ENCODE data around the gene CATSPERZ. TPM values are rescaled to one million over a fixed set of nuclear protein-coding genes. Genes with fewer than 3 reads are reported as not detected.

Gene CATSPERZ
- total and polyA plus RNA-seq, 7 experiments from 2014 or later: 0.60 TPM; not detected in 6

DNA sequence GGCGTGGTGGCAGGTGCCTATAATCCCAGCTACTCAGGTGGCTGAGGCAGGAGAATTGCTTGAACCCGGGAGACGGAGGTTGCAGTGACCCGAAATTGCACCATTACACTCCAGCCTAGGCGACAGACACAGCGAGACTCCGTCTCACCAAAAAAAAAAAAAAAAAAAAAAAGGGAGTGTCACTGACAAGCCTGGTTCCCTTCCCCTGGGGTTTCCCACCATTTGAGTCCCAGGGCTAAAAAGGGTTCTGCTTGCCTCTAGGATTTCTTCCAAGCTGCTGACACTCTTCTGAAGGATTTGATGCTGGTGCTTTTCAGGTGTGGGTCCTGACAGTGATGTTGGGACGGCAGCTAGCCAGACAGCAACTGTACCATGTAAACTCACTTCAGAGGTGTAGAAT is 38.6 kb downstream of the CATSPERZ start:
- Mint-ChIP-seq H3K27me3 (peaks cover 0 to 2% (median 0%) of the 10 kb centered on the region in 5 donors), H3K36me3 (peaks cover 0 to 11% (median 9%) of the 10 kb centered on the region in 5 donors), H3K27ac (peak overlapping the region; percentile 88 to 98 (median 94)), H3K4me3 (peak overlapping the region; percentile 81 to 91 (median 88)), H3K9me3 (no peaks in the 10 kb centered on the region), H3K4me1 (peaks cover 17 to 49% (median 26%) of the 10 kb centered on the region in 7 donors)
- H3K36me3 ChIP-seq (ENCODE audit: control insufficient read depth in 2 of 3, insufficient read depth in 3 of 3, low read length in 3 of 3): peaks cover 0 to 20% (median 4%) of the 10 kb centered on the region in 3 experiments
- no peaks in the 10 kb centered on the region for H3K9me3 ChIP-seq (ENCODE audit: control insufficient read depth in 2 of 3, low read length in 3 of 3)
- DNase-seq: no peak
- no peak for ATAC-seq
- no peak overlapping the region for H3K4me3 ChIP-seq (ENCODE audit: low read length)
- ChIA-PET POLR2A (interaction anchor here (1.0 to 3.3 kb wide), 3 partner anchors 10 to 132 kb away, joined by 3 to 15 read pairs (median 12); partner anchors contain the start of genes FERMT3, PRDX5 and TRMT112), CTCF (interaction anchor here (1.1 to 1.3 kb wide), 2 partner anchors 22 to 34 kb away, joined by 3 read pairs; no protein-coding TSS in a partner anchor)
- H3K4me1 ChIP-seq (ENCODE audit: control insufficient read depth in 2 of 2, insufficient read depth in 2 of 2, low read length in 2 of 2): peaks cover 29 to 30% of the 10 kb centered on the region in 2 donors
- H3K27ac ChIP-seq (ENCODE audit: low read depth, low read length): peak overlapping the region; percentile 89
- intact Hi-C loops (cut with micrococcal nuclease): no loop called here
- no peaks in the 10 kb centered on the region for H3K27me3 ChIP-seq (ENCODE audit: control insufficient read depth in 2 of 2, insufficient read depth in 2 of 2, low read length in 2 of 2)

DNA sequence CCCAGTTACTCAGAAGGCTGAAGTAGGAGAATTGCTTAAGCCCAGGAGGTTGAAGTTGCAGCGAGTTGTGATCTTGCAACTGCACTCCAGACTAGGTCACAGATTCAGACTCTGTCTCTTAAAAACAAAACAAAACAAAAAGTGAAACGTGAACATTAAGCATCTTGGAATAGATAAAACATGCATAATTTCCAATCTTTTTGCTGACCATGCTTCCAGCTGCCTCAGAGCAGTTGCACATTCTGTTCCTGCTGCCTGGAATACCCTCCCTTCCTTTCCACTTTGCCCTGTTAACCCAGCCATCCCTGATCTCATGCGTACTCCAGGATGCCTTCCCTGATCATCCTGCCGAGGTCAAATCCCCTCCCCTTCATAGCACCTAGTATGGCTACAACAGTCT is 39.1 kb downstream of the CATSPERZ start:
- POLR2A ChIA-PET: interaction anchor here (0.7 to 3.6 kb wide), 8 partner anchors 10 to 404 kb away, joined by 3 to 38 read pairs (median 4); partner anchors contain the start of genes FERMT3, PRDX5, RASGRP2 and TRMT112
- Mint-ChIP-seq H3K27ac (peak overlapping the region; percentile 88 to 98 (median 94)), H3K4me1 (peaks cover 17 to 49% (median 26%) of the 10 kb centered on the region in 7 donors), H3K36me3 (peaks cover 0 to 10% (median 9%) of the 10 kb centered on the region in 5 donors), H3K9me3 (no peaks in the 10 kb centered on the region), H3K4me3 (peak overlapping the region; percentile 81 to 91 (median 88)), H3K27me3 (peaks cover 0 to 2% (median 0%) of the 10 kb centered on the region in 5 donors)
- Histone ChIP-seq H3K9me3 (ENCODE audit: control insufficient read depth in 2 of 3, low read length in 3 of 3) (no peaks in the 10 kb centered on the region), H3K4me1 (ENCODE audit: control insufficient read depth in 2 of 2, insufficient read depth in 2 of 2, low read length in 2 of 2) (peaks cover 29 to 30% of the 10 kb centered on the region in 2 donors), H3K27ac (ENCODE audit: low read depth, low read length) (peak overlapping the region; percentile 89), H3K27me3 (ENCODE audit: control insufficient read depth in 2 of 2, insufficient read depth in 2 of 2, low read length in 2 of 2) (no peaks in the 10 kb centered on the region), H3K36me3 (ENCODE audit: control insufficient read depth in 2 of 3, insufficient read depth in 3 of 3, low read length in 3 of 3) (peaks cover 0 to 25% (median 9%) of the 10 kb centered on the region in 3 experiments), H3K4me3 (ENCODE audit: low read length) (peak overlapping the region; percentile 73)
- DNase-seq (no peak), ATAC-seq (no peak)
- CTCF ChIA-PET: interaction anchor here (1.1 to 1.3 kb wide), 2 partner anchors 22 to 34 kb away, joined by 3 read pairs; no protein-coding TSS in a partner anchor
- intact Hi-C loops (cut with micrococcal nuclease): no loop called here

DNA sequence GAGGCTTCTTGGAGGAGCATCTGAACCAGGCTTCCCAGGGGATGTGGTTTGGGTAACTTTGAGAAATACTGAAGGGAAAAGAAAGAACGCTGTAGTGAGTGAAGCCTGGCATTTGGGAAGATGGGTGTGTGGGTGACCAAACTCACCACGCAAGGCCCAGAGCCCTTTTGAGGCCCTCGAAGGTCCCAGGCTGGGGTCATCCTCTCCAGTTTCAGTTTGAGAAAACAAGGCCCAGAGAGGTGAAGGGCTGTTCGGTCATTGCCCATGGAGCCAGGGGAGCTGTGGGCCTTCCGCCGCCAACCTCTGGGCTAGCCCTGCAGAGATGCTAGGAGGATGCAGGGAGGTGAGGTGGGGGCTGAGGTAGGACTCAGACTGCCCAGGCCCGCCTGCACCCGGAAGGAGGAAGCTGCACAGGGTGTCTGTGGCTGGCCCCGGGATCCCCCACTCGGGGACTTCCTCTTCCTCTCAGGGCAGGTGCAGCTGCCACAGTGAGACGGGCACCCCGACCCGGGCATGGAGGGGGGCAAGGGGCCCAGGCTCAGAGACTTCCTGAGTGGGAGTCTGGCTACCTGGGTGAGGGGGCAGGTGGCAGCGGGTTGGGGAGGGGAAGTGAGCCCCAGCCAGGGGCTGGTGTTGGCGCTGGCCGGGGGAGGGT is 39.7 kb downstream of the CATSPERZ start, which contains the start of gene CCDC88B:
TSS of gene CCDC88B (plus strand) at position 451 of the 655 bp plus-strand sequence. CDS start at position 514, 63 bp downstream.
- Mint-ChIP-seq H3K4me1 (peaks cover 17 to 48% (median 26%) of the 10 kb centered on the region in 7 donors), H3K27ac (peak within 1 kb of the TSS; percentile 88 to 98 (median 94)), H3K36me3 (peaks cover 0 to 10% (median 9%) of the 10 kb centered on the region in 5 donors), H3K27me3 (peaks cover 0 to 2% (median 0%) of the 10 kb centered on the region in 5 donors), H3K4me3 (peak within 1 kb of the TSS; percentile 81 to 91 (median 88)), H3K9me3 (no peaks in the 10 kb centered on the region)
- H3K36me3 ChIP-seq (ENCODE audit: control insufficient read depth in 2 of 3, insufficient read depth in 3 of 3, low read length in 3 of 3): peaks cover 0 to 27% (median 12%) of the 10 kb centered on the region in 3 experiments
- intact Hi-C loops (cut with micrococcal nuclease): loop anchor here (1.0 to 2.0 kb wide), 6 partner anchors 19 to 70 kb away; partner anchors contain the start of genes ESRRA (in 2 of the 2), RPS6KA4 (in 2 of the 2), PRDX5 (in 1 of the 2) and TRMT112 (in 1 of the 2)
- H3K27ac ChIP-seq (ENCODE audit: low read depth, low read length): peak within 1 kb of the TSS; percentile 89
- POLR2A ChIA-PET: interaction anchor here (0.6 to 3.6 kb wide), 11 partner anchors 9 to 1748 kb away, joined by 3 to 38 read pairs (median 3); partner anchors contain the start of genes FERMT3, NUDT22, PRDX5 and RASGRP2
- H3K27me3 ChIP-seq (ENCODE audit: control insufficient read depth in 2 of 2, insufficient read depth in 2 of 2, low read length in 2 of 2): no peaks in the 10 kb centered on the region
- H3K4me3 ChIP-seq (ENCODE audit: low read length): peak within 1 kb of the TSS; percentile 73
- peaks cover 29 to 30% of the 10 kb centered on the region in 2 donors for H3K4me1 ChIP-seq (ENCODE audit: control insufficient read depth in 2 of 2, insufficient read depth in 2 of 2, low read length in 2 of 2)
- ATAC-seq (peak; percentile 91), DNase-seq (peak; percentile 72 to 93 (median 87))
- CTCF ChIA-PET: interaction anchor here (0.9 to 1.1 kb wide), 2 partner anchors 22 to 35 kb away, joined by 3 to 4 read pairs; partner anchors contain the start of genes PRDX5 and TRMT112
- H3K9me3 ChIP-seq (ENCODE audit: control insufficient read depth in 2 of 3, low read length in 3 of 3): no peaks in the 10 kb centered on the region

DNA sequence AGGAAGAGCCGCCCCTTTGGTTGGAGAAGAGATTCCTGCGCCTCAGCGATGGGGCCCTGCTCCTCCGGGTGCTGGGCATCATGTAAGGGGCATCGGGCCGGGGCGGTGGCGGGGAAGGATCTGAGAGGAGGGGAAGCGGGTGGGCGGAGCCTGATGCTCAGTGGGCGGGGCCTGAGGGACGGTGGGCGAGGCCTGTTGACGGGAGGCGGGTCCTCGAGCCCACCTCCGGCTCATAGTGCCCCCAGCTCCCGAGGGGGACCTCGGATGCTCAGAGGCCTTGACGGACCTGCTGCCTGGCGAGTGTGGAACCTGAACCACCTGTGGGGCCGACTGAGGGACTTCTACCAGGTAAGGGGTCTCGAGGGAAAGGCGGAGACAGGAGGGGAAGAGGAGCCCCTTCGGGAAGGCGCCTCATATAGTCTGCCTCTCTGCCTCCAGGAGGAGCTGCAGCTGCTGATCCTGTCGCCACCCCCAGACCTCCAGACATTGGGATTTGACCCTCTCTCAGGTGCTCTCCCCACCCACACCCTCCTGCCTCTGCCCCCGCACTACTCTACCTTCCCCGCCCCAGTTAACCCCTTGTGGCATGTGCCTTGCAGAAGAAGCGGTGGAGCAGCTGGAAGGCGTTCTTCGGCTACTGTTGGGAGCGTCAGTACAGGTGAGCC is 40.6 kb downstream of the CATSPERZ start:
- no peaks in the 10 kb centered on the region for H3K9me3 Mint-ChIP-seq
- Histone ChIP-seq H3K4me3 (ENCODE audit: low read length) (peak overlapping the region; percentile 73), H3K27ac (ENCODE audit: low read depth, low read length) (peak overlapping the region; percentile 89), H3K4me1 (ENCODE audit: control insufficient read depth in 2 of 2, insufficient read depth in 2 of 2, low read length in 2 of 2) (peaks cover 29 to 30% of the 10 kb centered on the region in 2 donors), H3K36me3 (ENCODE audit: control insufficient read depth in 2 of 3, insufficient read depth in 3 of 3, low read length in 3 of 3) (peaks cover 0 to 30% (median 12%) of the 10 kb centered on the region in 3 experiments), H3K27me3 (ENCODE audit: control insufficient read depth in 2 of 2, insufficient read depth in 2 of 2, low read length in 2 of 2) (no peaks in the 10 kb centered on the region), H3K9me3 (ENCODE audit: control insufficient read depth in 2 of 3, low read length in 3 of 3) (no peaks in the 10 kb centered on the region)
- peaks cover 0 to 16% (median 13%) of the 10 kb centered on the region in 5 donors for H3K36me3 Mint-ChIP-seq
- peak overlapping the region; percentile 88 to 98 (median 94) for H3K27ac Mint-ChIP-seq
- peak overlapping the region; percentile 81 to 91 (median 88) for H3K4me3 Mint-ChIP-seq
- DNase-seq (peak; percentile 53 to 88 (median 67)), ATAC-seq (peak; percentile 55)
- H3K27me3 Mint-ChIP-seq: peaks cover 0 to 2% (median 0%) of the 10 kb centered on the region in 5 donors
- intact Hi-C loops (cut with micrococcal nuclease): loop anchor here (1.0 to 2.0 kb wide), 6 partner anchors 18 to 71 kb away; partner anchors contain the start of genes ESRRA (in 2 of the 2), RPS6KA4 (in 2 of the 2), PRDX5 (in 1 of the 2) and TRMT112 (in 1 of the 2)
- ChIA-PET CTCF (interaction anchor here (1.3 kb wide), 1 partner anchor 23 kb away, joined by 5 read pairs; the partner anchor contains the start of genes PRDX5 and TRMT112), POLR2A (interaction anchor here (1.2 to 3.6 kb wide), 3 partner anchors 23 to 136 kb away, joined by 7 to 38 read pairs (median 12); partner anchors contain the start of genes FERMT3, PRDX5 and TRMT112)
- peaks cover 20 to 49% (median 30%) of the 10 kb centered on the region in 7 donors for H3K4me1 Mint-ChIP-seq

DNA sequence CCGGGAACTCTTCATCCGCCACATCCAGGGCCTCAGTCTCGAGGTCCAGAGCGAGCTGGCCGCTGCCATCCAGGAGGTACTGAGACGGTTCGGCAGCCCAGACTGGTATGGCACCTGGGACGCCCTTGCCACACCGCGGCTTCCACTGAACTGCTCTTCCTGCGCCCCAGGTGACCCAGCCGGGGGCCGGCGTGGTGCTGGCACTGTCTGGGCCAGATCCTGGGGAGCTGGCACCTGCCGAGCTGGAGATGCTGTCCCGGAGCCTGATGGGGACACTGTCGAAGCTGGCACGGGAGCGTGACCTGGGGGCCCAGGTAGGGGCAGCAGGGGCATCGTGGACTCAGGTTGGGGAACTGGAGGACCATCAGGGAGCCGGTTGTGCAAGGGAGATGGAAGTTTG is 41.3 kb downstream of the CATSPERZ start:
- peak overlapping the region; percentile 81 to 91 (median 88) for H3K4me3 Mint-ChIP-seq
- no peaks in the 10 kb centered on the region for H3K27me3 ChIP-seq (ENCODE audit: control insufficient read depth in 2 of 2, insufficient read depth in 2 of 2, low read length in 2 of 2)
- no peak for DNase-seq
- H3K9me3 Mint-ChIP-seq: no peaks in the 10 kb centered on the region
- POLR2A ChIA-PET: interaction anchor here (1.0 to 3.6 kb wide), 3 partner anchors 23 to 135 kb away, joined by 3 to 38 read pairs (median 12); partner anchors contain the start of genes FERMT3, PRDX5 and TRMT112
- intact Hi-C loops (cut with micrococcal nuclease): loop anchor here in 1 of 2 donors (2.0 kb wide), 1 partner anchor 71 kb away; no protein-coding TSS in a partner anchor
- ATAC-seq: no peak
- CTCF ChIA-PET: interaction anchor here (1.3 kb wide), 1 partner anchor 23 kb away, joined by 5 read pairs; the partner anchor contains the start of genes PRDX5 and TRMT112
- peaks cover 0 to 30% (median 12%) of the 10 kb centered on the region in 3 experiments for H3K36me3 ChIP-seq (ENCODE audit: control insufficient read depth in 2 of 3, insufficient read depth in 3 of 3, low read length in 3 of 3)
- peaks cover 23 to 49% (median 30%) of the 10 kb centered on the region in 7 donors for H3K4me1 Mint-ChIP-seq
- H3K36me3 Mint-ChIP-seq: peaks cover 0 to 16% (median 13%) of the 10 kb centered on the region in 5 donors
- peak overlapping the region in 5 of 9 donors; percentile 17 to 94 (median 93) for H3K27ac Mint-ChIP-seq
- H3K27me3 Mint-ChIP-seq: peaks cover 0 to 2% (median 0%) of the 10 kb centered on the region in 5 donors
- H3K4me1 ChIP-seq (ENCODE audit: control insufficient read depth in 2 of 2, insufficient read depth in 2 of 2, low read length in 2 of 2): peaks cover 29 to 30% of the 10 kb centered on the region in 2 donors
- H3K27ac ChIP-seq (ENCODE audit: low read depth, low read length): peak overlapping the region; percentile 89
- H3K9me3 ChIP-seq (ENCODE audit: control insufficient read depth in 2 of 3, low read length in 3 of 3): no peaks in the 10 kb centered on the region
- H3K4me3 ChIP-seq (ENCODE audit: low read length): peak overlapping the region; percentile 73

Measured in naive thymus-derived CD4-positive, alpha-beta T cell (primary cell).